ENCODE measurements around the gene RANBP10.

The RANBP10 gene

DNA sequence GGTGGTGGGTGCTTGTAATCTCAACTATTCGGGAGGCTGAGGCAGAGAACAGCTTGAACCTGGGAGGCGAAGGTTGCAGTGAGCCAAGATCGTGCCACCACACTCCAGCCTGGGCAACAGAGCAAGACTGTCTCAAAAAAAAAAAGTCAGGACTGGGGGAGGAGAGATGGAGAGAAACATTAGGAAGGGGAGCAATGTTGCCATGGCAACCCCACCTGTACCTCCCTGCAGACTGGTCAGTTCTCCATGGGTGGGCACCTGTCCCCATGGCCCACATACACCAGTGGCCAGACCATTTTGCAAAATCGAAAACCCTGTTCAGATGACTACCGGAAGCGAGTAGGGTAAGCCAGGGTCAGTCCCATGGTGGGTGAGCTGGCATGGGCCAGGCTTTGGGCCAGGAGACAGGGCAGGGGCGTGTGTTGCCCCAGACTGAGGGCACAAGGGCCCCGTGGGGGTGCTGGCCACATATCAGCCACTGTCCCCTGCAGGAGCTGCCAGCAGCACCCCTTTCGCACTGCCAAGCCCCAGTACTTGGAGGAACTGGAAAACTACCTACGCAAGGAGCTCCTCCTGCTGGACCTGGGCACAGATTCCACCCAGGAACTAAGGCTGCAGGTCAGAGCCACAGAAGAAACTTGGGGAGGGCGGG lies 14.4 kb upstream of the RANBP10 start:
- TF ChIP-seq BACH2 (CRISPR knock-in tag; IDR thresholded peaks at IDR 0.05; ENCODE audit: borderline replicate concordance): no peak
- TF ChIP-seq, protein P1, sequence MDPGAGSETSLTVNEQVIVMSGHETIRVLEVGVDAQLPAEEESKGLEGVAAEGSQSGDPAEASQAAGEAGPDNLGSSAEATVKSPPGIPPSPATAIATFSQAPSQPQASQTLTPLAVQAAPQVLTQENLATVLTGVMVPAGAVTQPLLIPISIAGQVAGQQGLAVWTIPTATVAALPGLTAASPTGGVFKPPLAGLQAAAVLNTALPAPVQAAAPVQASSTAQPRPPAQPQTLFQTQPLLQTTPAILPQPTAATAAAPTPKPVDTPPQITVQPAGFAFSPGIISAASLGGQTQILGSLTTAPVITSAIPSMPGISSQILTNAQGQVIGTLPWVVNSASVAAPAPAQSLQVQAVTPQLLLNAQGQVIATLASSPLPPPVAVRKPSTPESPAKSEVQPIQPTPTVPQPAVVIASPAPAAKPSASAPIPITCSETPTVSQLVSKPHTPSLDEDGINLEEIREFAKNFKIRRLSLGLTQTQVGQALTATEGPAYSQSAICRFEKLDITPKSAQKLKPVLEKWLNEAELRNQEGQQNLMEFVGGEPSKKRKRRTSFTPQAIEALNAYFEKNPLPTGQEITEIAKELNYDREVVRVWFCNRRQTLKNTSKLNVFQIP (CRISPR knock-in tag; IDR thresholded peaks at IDR 0.05; ENCODE audit: borderline replicate concordance, low read depth): no peak
- no peak for TF ChIP-seq ZNF70 (CRISPR knock-in tag; IDR thresholded peaks at IDR 0.05)
- no peak for TF ChIP-seq ZNF565 (CRISPR knock-in tag; conservative IDR thresholded peaks at IDR 0.05; ENCODE audit: low read depth)
- TF ChIP-seq ISL1 (CRISPR knock-in tag; IDR thresholded peaks at IDR 0.05): no peak
- TF ChIP-seq, protein P2, sequence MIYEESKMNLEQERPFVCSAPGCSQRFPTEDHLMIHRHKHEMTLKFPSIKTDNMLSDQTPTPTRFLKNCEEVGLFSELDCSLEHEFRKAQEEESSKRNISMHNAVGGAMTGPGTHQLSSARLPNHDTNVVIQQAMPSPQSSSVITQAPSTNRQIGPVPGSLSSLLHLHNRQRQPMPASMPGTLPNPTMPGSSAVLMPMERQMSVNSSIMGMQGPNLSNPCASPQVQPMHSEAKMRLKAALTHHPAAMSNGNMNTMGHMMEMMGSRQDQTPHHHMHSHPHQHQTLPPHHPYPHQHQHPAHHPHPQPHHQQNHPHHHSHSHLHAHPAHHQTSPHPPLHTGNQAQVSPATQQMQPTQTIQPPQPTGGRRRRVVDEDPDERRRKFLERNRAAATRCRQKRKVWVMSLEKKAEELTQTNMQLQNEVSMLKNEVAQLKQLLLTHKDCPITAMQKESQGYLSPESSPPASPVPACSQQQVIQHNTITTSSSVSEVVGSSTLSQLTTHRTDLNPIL (CRISPR knock-in tag; IDR thresholded peaks at IDR 0.05; ENCODE audit: low read depth): no peak
- TF ChIP-seq ZFP3 (CRISPR knock-in tag; IDR thresholded peaks at IDR 0.05): no peak
- no peak for TF ChIP-seq CSDC2 (CRISPR knock-in tag; IDR thresholded peaks at IDR 0.05)
- no peak for TF ChIP-seq ZFP30 (CRISPR knock-in tag; IDR thresholded peaks at IDR 0.05)
- TF ChIP-seq, protein P3, sequence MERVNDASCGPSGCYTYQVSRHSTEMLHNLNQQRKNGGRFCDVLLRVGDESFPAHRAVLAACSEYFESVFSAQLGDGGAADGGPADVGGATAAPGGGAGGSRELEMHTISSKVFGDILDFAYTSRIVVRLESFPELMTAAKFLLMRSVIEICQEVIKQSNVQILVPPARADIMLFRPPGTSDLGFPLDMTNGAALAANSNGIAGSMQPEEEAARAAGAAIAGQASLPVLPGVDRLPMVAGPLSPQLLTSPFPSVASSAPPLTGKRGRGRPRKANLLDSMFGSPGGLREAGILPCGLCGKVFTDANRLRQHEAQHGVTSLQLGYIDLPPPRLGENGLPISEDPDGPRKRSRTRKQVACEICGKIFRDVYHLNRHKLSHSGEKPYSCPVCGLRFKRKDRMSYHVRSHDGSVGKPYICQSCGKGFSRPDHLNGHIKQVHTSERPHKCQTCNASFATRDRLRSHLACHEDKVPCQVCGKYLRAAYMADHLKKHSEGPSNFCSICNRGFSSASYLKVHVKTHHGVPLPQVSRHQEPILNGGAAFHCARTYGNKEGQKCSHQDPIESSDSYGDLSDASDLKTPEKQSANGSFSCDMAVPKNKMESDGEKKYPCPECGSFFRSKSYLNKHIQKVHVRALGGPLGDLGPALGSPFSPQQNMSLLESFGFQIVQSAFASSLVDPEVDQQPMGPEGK (CRISPR knock-in tag; IDR thresholded peaks at IDR 0.05; ENCODE audit: borderline replicate concordance): no peak
- TF ChIP-seq GLIS3 (CRISPR knock-in tag; IDR thresholded peaks at IDR 0.05): no peak
- TF ChIP-seq ESRRG (CRISPR knock-in tag; IDR thresholded peaks at IDR 0.05): no peak
- TF ChIP-seq PPARA (CRISPR knock-in tag; IDR thresholded peaks at IDR 0.05; ENCODE audit: borderline replicate concordance): no peak
- TF ChIP-seq ZNF8 (CRISPR knock-in tag; IDR thresholded peaks at IDR 0.05): no peak
- no peak for TF ChIP-seq TCF4 (CRISPR knock-in tag; IDR thresholded peaks at IDR 0.05; ENCODE audit: borderline replicate concordance)
- ATAC-seq: no peak

DNA sequence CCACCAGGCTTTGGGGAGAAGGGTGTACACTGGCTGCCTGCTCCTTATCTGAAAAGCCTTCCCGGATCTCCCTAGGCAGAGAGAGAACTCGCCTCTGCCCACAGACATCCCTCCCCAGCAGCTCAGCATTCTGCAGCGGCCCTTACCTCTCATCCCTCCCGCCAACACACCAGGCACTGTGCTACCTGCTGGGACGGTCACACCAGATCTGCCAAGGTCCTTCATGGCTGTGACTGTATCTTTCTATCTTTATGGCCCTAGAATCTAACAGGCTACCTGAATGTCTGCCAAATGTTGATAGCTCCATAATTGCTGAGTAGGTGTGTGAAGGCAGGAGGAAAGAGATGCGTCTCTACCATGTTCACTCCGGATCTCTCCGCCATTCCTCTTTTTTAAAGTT lies 8.2 kb upstream of the RANBP10 start:
- TF ChIP-seq ZFP30 (CRISPR knock-in tag; IDR thresholded peaks at IDR 0.05): no peak
- no peak for TF ChIP-seq RARB (CRISPR knock-in tag; IDR thresholded peaks at IDR 0.05)
- TF ChIP-seq BACH2 (CRISPR knock-in tag; IDR thresholded peaks at IDR 0.05; ENCODE audit: borderline replicate concordance): no peak
- no peak for TF ChIP-seq OSR1 (CRISPR knock-in tag; IDR thresholded peaks at IDR 0.05)
- no peak for TF ChIP-seq ZNF565 (CRISPR knock-in tag; conservative IDR thresholded peaks at IDR 0.05; ENCODE audit: low read depth)
- TF ChIP-seq, protein P4, sequence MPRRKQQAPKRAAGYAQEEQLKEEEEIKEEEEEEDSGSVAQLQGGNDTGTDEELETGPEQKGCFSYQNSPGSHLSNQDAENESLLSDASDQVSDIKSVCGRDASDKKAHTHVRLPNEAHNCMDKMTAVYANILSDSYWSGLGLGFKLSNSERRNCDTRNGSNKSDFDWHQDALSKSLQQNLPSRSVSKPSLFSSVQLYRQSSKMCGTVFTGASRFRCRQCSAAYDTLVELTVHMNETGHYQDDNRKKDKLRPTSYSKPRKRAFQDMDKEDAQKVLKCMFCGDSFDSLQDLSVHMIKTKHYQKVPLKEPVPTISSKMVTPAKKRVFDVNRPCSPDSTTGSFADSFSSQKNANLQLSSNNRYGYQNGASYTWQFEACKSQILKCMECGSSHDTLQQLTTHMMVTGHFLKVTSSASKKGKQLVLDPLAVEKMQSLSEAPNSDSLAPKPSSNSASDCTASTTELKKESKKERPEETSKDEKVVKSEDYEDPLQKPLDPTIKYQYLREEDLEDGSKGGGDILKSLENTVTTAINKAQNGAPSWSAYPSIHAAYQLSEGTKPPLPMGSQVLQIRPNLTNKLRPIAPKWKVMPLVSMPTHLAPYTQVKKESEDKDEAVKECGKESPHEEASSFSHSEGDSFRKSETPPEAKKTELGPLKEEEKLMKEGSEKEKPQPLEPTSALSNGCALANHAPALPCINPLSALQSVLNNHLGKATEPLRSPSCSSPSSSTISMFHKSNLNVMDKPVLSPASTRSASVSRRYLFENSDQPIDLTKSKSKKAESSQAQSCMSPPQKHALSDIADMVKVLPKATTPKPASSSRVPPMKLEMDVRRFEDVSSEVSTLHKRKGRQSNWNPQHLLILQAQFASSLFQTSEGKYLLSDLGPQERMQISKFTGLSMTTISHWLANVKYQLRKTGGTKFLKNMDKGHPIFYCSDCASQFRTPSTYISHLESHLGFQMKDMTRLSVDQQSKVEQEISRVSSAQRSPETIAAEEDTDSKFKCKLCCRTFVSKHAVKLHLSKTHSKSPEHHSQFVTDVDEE (CRISPR knock-in tag; IDR thresholded peaks at IDR 0.05): no peak
- no peak for TF ChIP-seq ZFP3 (CRISPR knock-in tag; IDR thresholded peaks at IDR 0.05)
- TF ChIP-seq TCF4 (CRISPR knock-in tag; IDR thresholded peaks at IDR 0.05; ENCODE audit: borderline replicate concordance): no peak
- TF ChIP-seq ESRRG (CRISPR knock-in tag; IDR thresholded peaks at IDR 0.05): no peak
- TF ChIP-seq, protein P3 (CRISPR knock-in tag; IDR thresholded peaks at IDR 0.05; ENCODE audit: borderline replicate concordance): no peak
- TF ChIP-seq, protein P1 (CRISPR knock-in tag; IDR thresholded peaks at IDR 0.05; ENCODE audit: borderline replicate concordance, low read depth): no peak
- TF ChIP-seq ISL1 (CRISPR knock-in tag; IDR thresholded peaks at IDR 0.05): no peak
- no peak for TF ChIP-seq TOX (CRISPR knock-in tag; IDR thresholded peaks at IDR 0.05; ENCODE audit: borderline replicate concordance)
- no peak for TF ChIP-seq GLIS3 (CRISPR knock-in tag; IDR thresholded peaks at IDR 0.05)
- no peak for TF ChIP-seq SNAI2 (CRISPR knock-in tag; IDR thresholded peaks at IDR 0.05)
- ATAC-seq: no peak

Measured in SK-N-SH treated with all-trans-retinoic acid at 6 μM for 48 hours (cell line).